Type B pancreatic cell (in vitro differentiated cells): ENCODE data around the gene MAP1B. TPM values are rescaled to one million over a fixed set of nuclear protein-coding genes. Genes with fewer than 3 reads are reported as not detected.

Experiments used
- DNase-seq: peaks from one replicate; pipeline ENCODE4 v3.0.0; 2021; ENCODE audit warnings: mixed read lengths; ENCODE audit not compliant: unreplicated experiment; ENCODE audit errors: extremely low spot score
- H3K27ac Mint-ChIP-seq: 2 replicates; pipeline ENCODE4 v1.8.0; 2021; ENCODE audit warnings: mild to moderate bottlenecking, mixed read lengths
- H3K27me3 Mint-ChIP-seq: 2 replicates; pipeline ENCODE4 v1.8.0; 2021; ENCODE audit warnings: mixed read lengths
- H3K36me3 Mint-ChIP-seq: 2 replicates; pipeline ENCODE4 v1.8.0; 2021; ENCODE audit warnings: mixed read lengths
- H3K4me1 Mint-ChIP-seq: one replicate; pipeline ENCODE4 v1.8.0; 2021; ENCODE audit warnings: mixed read lengths; ENCODE audit not compliant: unreplicated experiment
- H3K4me3 Mint-ChIP-seq: 2 replicates; pipeline ENCODE4 v1.8.0; 2021; ENCODE audit warnings: mild to moderate bottlenecking, mixed read lengths
- H3K9me3 Mint-ChIP-seq: 2 replicates; pipeline ENCODE4 v1.8.0; 2021; ENCODE audit warnings: mixed read lengths
- total RNA-seq: library from RNA; stranded (reverse); gene quantifications from 2 replicates; pipeline ENCODE4 v1.2.1, GENCODE V29; 2021; ENCODE audit warnings: low replicate concordance
- TF ChIP-seq, protein P1 (sequence below): fragments of 200-600 bp; sonication (generic); conservative IDR thresholded peaks from 2 replicates; pipeline ENCODE4 v1.5.0; 2021; ENCODE audit warnings: antibody characterized with exemption, mild to moderate bottlenecking

MAP1B gene
- total RNA-seq, 1 donor from 2014 or later: 124 TPM

DNA sequence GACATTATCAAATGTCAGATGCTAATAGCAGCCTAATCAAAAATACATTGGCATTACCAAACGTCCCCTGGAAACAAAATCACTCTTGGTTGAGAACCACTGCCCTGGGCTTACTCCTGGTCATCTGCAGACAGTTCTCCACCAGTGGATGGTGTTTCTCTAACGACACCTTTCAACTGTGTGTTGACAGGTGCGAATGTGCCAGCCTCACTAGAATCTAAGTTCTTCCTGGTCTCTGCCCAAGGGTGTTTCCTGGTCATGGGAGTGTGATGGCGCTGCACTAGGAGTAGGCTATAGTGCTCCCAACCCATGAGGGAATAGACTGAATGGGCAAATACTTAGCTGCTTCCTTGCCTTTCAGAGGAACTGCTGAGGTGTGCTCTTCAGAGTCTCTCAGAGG lies 106.9 kb downstream of the MAP1B start:
- no peak for DNase-seq
- Mint-ChIP-seq H3K4me3 (no peak overlapping the region), H3K4me1 (peaks cover 5% of the 10 kb centered on the region), H3K27me3 (no peaks in the 10 kb centered on the region), H3K27ac (no peak overlapping the region), H3K9me3 (no peaks in the 10 kb centered on the region), H3K36me3 (peaks cover 18% of the 10 kb centered on the region)
- TF ChIP-seq, protein P1, sequence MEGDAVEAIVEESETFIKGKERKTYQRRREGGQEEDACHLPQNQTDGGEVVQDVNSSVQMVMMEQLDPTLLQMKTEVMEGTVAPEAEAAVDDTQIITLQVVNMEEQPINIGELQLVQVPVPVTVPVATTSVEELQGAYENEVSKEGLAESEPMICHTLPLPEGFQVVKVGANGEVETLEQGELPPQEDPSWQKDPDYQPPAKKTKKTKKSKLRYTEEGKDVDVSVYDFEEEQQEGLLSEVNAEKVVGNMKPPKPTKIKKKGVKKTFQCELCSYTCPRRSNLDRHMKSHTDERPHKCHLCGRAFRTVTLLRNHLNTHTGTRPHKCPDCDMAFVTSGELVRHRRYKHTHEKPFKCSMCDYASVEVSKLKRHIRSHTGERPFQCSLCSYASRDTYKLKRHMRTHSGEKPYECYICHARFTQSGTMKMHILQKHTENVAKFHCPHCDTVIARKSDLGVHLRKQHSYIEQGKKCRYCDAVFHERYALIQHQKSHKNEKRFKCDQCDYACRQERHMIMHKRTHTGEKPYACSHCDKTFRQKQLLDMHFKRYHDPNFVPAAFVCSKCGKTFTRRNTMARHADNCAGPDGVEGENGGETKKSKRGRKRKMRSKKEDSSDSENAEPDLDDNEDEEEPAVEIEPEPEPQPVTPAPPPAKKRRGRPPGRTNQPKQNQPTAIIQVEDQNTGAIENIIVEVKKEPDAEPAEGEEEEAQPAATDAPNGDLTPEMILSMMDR: no peak

DNA sequence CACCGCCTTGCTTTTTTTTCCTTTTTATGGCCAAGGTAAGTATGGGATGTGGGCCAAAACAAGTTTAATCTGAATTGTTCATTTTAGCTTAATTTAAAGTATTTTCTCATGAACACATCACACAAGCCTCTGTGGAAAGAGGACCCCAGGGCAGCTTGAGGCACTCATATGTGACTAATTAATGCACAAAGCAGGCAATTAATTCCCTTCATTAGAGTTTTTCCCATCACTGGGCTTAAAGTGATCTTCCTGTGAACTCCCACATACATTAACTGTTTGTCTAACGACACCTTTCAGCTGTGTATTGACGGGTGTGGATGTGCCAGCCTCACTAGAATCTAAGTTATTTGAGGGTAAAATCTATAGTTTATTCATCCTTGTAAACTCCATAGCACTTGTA lies 109.5 kb downstream of the MAP1B start:
- Mint-ChIP-seq H3K4me3 (no peak overlapping the region), H3K27ac (no peak overlapping the region), H3K9me3 (no peaks in the 10 kb centered on the region), H3K27me3 (no peaks in the 10 kb centered on the region), H3K4me1 (no peaks in the 10 kb centered on the region), H3K36me3 (peaks cover 36% of the 10 kb centered on the region)
- TF ChIP-seq, protein P1: no peak
- no peak for DNase-seq

DNA sequence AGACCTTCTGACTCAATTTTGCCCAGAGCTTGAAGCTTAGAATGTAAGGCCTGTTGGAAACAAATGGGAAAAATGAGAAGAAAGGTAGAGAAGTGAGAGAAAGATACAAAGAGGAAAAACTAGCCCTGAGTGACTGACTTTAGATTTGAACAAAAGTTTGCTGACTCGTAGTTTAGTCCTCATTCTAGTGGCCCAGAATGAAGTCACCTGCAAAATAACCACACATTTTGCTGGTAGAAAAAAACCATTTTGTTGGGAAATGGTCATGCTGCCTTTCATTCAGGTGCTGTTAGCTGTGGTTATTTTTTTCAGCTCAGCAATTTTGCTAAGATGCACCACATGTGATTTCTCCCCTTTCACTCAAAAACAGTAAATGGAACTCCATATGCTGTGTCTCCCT lies 113.8 kb downstream of the MAP1B start:
- Mint-ChIP-seq H3K4me3 (no peak overlapping the region), H3K9me3 (no peaks in the 10 kb centered on the region), H3K36me3 (peaks cover 48% of the 10 kb centered on the region), H3K4me1 (no peaks in the 10 kb centered on the region), H3K27ac (no peak overlapping the region), H3K27me3 (no peaks in the 10 kb centered on the region)
- no peak for DNase-seq
- TF ChIP-seq, protein P1: no peak

DNA sequence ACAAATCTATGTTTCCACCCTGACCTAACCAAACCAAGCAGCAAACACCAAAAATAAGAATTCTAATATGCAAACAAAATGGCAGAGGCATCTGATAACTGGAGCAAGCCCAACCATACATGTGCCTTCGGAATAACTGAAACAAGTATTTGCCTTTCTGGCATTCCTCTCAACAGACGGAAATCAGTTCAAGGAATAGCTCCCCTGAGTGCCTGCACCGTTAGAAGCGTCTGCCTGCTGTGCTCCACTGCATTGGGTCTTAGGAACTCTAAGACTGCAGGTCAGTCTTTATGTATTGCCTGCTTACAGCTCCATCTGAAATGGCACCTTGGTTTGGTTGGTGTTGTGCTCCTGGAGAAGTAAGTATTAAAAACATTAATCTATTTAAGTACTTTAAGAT lies 114.3 kb downstream of the MAP1B start:
- Mint-ChIP-seq H3K36me3 (peaks cover 48% of the 10 kb centered on the region), H3K4me3 (no peak overlapping the region), H3K27me3 (no peaks in the 10 kb centered on the region), H3K4me1 (no peaks in the 10 kb centered on the region), H3K9me3 (no peaks in the 10 kb centered on the region), H3K27ac (no peak overlapping the region)
- TF ChIP-seq, protein P1: no peak
- DNase-seq: no peak

DNA sequence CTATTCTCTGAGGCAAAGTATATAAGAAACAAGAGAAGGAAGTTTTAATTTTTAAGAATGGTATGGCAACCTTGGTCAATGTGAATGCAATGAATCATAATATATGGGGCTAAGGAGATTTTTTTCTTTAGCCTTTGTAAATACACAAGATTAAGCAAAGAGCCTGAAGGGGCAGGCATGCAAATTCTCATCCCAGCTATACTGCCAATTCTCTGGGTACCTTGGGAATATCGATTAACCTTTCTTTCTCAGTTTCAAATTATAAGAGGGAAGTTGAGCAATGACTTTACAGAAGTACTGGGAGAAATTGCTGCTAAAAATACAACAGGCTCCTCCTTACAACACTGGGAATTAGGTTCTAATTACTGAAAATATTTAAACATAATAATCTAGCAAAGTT lies 115.2 kb downstream of the MAP1B start:
- H3K9me3 Mint-ChIP-seq: no peaks in the 10 kb centered on the region
- H3K27ac Mint-ChIP-seq: no peak overlapping the region
- DNase-seq: no peak
- TF ChIP-seq, protein P1: no peak
- no peaks in the 10 kb centered on the region for H3K4me1 Mint-ChIP-seq
- peaks cover 43% of the 10 kb centered on the region for H3K36me3 Mint-ChIP-seq
- H3K27me3 Mint-ChIP-seq: no peaks in the 10 kb centered on the region
- no peak overlapping the region for H3K4me3 Mint-ChIP-seq

DNA sequence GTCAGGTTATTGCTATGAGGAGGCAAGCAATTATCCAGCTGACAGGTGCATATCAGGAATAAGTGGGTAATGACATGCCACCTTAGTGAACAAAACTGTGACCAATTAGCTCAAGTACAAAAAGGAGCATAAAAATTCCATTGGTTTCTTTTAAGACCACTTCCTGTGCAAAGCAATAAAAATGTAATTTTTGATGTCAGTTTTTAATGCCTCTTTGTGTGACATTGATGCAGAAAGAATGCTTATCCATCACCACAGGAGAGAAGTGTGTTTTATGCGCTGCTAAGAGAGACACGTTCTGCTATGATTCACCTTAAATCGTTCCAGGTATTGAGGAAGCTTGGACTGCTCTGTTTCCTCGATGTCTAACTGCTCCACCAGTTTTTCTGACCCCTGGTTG lies 116.1 kb downstream of the MAP1B start:
- Mint-ChIP-seq H3K4me3 (no peak overlapping the region), H3K9me3 (no peaks in the 10 kb centered on the region), H3K27me3 (no peaks in the 10 kb centered on the region), H3K27ac (no peak overlapping the region), H3K4me1 (no peaks in the 10 kb centered on the region), H3K36me3 (peaks cover 39% of the 10 kb centered on the region)
- TF ChIP-seq, protein P1: no peak
- no peak for DNase-seq
